Testis (tissue), 2 donors: Measurements from ENCODE around the gene GPC3.

Experiments
- CTCF ChIP-seq, 3 experiments: fragments of 450-650 bp in 2 of 3; fragments of 200-600 bp in 1 of 3; sonication (generic) in 1 of 3; IDR thresholded peaks; one replicate each; pipeline ENCODE4 v1.5.1; 2016 to 2019; ENCODE audit warnings: antibody characterized with exemption in 3 of 3, mild to moderate bottlenecking in 2 of 3, moderate library complexity in 1 of 3
- POLR2A ChIP-seq: fragments of 450-650 bp; IDR thresholded peaks from one replicate; pipeline ENCODE4 v1.6.1; 2017; ENCODE audit warnings: antibody characterized with exemption, mild to moderate bottlenecking, moderate library complexity

GRCh38 chrX:133610056-133610455 is 375.3 kb downstream of the GPC3 start:
- TF ChIP-seq CTCF (IDR thresholded peaks at IDR 0.05): no peak
- TF ChIP-seq POLR2A: no peak
